Anterior cingulate cortex (tissue), 58 donors: ENCODE data around the gene SYNE1.
"Not testable (repeated sequence)": the region's sequence is repeated elsewhere in the genome, so short reads cannot be mapped to it uniquely, and the experiment has no call there.

Experiments used
- DNase-seq, 58 donors: peaks; one replicate each; lab custom pipeline; 2025; lab: John Stamatoyannopoulos, UW

SYNE1 gene

GRCh38 chr6:152573762-152574161, 63.4 kb downstream of the SYNE1 start:
- no peak for DNase-seq

DNA sequence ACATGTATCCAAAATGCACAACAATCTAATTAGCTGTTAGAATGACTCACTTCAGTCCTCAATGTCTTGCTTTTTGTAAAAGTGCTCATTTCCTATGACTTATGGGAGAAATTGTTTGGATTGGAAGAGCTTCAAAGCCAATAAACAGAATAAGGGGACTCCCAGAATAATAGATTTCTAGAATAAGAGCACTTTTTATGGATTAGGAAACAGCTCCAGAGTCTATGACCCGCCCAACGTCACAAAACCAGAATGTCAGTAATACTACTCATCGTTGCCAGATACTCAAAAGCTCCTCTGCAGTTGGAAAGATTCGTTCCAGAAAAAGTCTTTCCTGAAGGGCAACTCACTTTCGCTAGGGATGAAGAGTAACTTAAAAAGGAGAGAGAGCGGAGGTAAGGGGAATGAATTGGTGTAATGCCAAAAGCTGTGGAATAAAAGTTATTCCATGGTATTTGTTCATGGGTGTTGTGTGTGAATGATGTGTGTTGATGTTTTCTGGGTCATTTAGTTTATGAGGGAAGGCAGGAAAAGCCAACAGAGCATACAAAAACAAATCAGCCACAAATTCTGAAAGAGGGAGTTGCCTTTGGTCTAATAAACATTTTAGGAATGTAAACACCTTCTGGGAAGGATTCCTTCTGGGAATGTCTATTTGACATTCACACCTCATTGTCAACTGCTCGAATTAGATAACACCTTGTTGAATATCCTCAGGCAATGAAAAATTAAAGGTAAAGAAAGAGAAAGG, 64.6 kb downstream of the SYNE1 start:
- no peak for DNase-seq

DNA sequence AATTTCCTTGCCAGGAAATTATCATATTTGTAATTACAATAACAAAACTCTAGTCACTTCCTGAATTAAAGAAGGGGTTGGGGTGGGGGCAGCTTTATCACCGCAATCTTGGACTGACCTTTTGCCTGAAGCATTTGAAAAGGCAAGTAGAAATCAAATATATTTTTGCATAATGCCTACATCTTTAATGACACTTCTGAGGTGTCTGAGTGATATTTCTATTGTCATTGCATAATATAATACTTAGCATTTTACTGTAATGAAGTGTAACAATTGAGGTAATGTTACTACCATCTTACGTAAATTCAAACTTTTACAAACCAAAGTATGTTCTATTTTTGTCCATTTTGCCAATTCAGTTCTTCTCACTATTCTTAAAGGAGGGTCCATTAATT, 65.2 kb downstream of the SYNE1 start:
- no peak for DNase-seq

- DNase-seq, result no peak
Measured at GRCh38 chr6:152571089-152571488, 66.1 kb downstream of the SYNE1 start.

GRCh38 chr6:152566103-152566875, 70.9 kb downstream of the SYNE1 start:
- no peak for DNase-seq

- no peak for DNase-seq
Measured at GRCh38 chr6:152563177-152563576, 74.0 kb downstream of the SYNE1 start.

GRCh38 chr6:152558798-152559197, 78.4 kb downstream of the SYNE1 start:
- not testable (repeated sequence) for DNase-seq

DNA sequence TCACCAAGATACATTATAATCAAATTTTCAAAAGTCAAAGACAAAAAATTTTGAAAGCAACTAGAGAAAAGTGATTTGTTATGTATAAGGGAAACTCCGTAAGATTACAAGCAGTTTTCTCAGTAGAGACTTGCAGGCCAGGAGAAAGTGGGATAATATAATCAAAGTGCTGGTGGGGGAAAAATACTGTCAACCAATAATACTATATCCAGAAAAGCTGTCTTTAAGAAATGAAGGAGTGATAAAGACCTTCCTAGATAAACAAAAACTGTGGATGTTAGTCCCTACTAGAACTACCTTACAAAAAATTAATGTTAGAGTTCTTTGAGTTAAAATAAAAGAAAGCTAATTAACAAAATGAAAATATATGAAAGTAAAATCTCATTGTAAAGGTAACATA, 79.7 kb downstream of the SYNE1 start:
- DNase-seq, result no peak

DNA sequence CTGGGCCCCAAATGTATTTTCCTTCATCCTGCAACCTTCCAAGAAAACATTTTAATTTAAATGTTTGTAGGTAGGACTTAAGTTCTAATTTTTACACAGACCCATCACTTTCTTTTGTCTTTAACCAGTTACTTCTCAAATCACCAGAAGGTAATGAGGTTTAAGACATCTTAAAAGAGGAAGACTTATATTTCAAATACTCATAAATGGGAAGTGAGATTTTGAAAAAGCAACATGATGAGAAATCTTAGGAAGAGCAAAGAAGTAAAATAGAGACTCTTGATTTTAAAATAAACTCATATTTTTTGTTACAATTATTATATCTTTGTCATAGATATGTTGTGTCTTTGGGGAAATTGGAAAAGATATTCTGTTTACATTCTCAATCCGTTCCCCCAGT, 82.3 kb downstream of the SYNE1 start:
- no peak for DNase-seq

- DNase-seq, result peak in 30 of 58 donors; percentile 1 to 51 (median 10)
Measured at GRCh38 chr6:152552616-152553209, 84.4 kb downstream of the SYNE1 start.

GRCh38 chr6:152543519-152543918, 93.6 kb downstream of the SYNE1 start:
- no peak for DNase-seq

GRCh38 chr6:152540381-152540780, 96.8 kb downstream of the SYNE1 start:
- no peak for DNase-seq

DNA sequence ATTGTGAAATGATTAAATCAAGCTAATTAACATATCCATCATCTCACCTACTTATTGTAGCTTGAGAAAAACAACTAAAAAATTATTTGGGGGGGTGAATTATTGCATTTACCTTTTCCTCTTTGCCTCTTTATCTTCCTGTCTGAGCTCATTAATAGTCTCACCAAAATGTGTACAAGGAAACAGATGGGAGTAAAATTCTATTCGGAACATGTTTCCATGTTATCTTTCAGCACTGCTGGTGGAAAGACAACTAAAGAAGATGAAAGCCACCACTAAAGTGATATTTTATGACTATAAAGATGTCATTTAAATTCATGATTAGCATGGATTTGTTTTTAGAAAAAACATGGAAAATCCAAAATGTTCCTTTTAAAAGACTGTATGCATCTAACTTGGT, 102.6 kb downstream of the SYNE1 start:
- DNase-seq, result no peak

DNA sequence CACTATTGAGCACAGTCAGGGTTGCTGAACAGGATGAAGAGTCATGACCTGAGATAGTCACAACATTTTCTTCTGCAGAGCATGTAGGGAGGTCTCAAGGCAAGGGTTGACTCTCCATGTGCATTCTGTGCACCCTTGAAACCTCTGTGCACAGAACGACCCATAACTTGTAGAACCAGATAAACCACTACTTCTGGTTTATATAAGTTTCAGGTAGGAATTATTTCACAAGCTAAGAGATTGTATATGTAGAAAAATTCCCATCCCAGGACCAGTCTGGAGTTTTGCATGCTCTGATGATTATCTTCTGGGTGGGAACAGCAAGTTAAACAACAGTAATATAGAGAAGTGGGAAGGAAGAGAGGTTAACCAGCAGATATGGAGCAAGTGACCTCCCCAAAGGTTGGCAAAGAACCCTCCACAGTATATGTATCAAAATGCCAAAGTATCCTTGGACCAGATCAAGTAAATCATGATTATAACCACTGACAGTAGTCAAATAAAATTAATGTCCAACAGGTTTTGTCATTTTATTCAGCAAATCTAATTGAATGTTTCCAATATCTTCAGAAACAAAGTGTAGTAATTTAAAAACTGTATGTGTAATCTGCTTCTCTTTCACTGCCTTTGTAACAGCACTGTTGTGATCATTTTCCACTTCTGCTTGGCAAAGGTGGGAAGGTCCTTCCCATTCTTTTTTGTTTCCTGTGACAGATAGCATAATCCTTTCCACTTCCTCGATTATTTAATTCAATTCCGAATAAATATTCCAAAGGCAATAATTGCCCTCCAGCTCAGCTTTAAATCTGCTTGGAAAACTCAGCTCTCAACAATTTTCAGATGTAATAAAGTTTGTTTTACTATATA, 104.4 kb downstream of the SYNE1 start:
- no peak for DNase-seq

GRCh38 chr6:152531659-152532058, 105.5 kb downstream of the SYNE1 start:
- no peak for DNase-seq

DNA sequence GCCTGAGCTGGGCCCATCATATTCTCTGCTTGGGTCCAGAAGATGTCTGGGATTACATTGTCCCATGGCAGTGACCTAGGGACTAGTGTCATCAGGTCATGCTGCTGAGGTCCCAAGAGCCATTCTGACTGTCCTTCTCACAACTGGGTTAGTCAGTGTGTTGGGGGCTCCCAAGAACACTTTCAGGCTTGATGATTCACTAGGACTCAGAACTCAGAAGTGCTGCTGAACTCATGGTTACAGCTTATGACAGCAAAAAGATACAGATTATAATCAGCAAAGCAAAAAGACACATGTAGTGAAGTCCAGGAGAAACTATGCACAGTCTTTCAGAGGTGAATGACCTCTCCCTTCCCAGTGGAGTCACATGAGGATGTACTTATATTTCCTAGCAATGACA, 107.8 kb downstream of the SYNE1 start:
- no peak for DNase-seq

- DNase-seq, result not testable (repeated sequence)
Measured at GRCh38 chr6:152514120-152514519, 123.0 kb downstream of the SYNE1 start.

- no peak for DNase-seq
Measured at GRCh38 chr6:152509916-152510315, 127.2 kb downstream of the SYNE1 start.

DNA sequence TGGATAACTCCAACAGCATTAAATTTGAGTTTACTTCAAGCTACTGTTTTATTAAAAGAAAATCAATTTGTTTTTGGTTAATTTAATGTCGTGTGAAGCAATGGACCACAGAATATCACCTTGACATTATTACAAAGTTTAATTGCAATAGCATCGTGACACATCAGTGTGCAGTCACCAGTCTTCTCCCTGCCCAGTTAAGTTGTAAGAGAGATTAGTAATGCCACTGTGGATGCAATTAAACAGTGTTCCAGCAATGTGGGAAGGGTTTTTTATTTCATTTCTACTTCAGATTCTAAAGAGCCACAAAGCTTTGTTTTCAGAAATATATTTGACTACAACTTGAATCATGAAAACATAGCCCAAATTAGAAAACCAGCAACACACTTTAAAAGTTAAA, 128.7 kb downstream of the SYNE1 start:
- DNase-seq, result no peak

DNA sequence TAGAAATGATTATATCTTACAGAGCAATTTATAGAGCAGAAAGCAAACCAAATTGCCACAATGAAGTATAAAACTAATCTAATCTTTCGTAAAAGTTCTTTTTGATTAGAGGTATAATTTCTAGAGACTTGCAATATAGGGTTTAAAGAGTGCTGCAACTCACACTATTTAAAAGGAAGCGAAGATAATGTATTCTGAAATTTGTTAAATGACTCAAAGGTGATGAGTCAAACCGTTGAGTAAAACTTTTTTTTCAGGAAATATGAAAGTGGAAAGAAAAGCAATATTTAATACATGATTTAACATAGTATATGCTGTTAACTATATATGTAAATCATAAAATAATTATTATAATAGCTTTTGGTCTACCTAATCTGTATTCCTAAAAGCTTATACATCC, 133.6 kb downstream of the SYNE1 start:
- DNase-seq, result no peak
